Gastrocnemius medialis (tissue), 4 donors: ENCODE data around the gene MIPOL1. TPM values are rescaled to one million over a fixed set of nuclear protein-coding genes. Genes with fewer than 3 reads are reported as not detected.

Source experiments
- ATAC-seq, 2 donors: fragments of 150-250 bp; one replicate each; pipeline ENCODE4 v1.9.1; 2016
- DNase-seq, 2 donors: peaks; one replicate each; pipeline ENCODE4 v3.0.0-alpha.2; 2019
- H3K27ac ChIP-seq, 4 donors: fragments of 200-600 bp; sonication (generic); 1 replicate in 1 of 4; 2 replicates in 3 of 4; pipeline ENCODE4 v1.5.1; 2016 to 2018; ENCODE audit warnings: mild to moderate bottlenecking in 2 of 4, moderate library complexity in 1 of 4
- H3K27me3 ChIP-seq, 3 donors: fragments of 200-600 bp; sonication (generic) in 2 of 3; 1 replicate in 1 of 3; 2 replicates in 2 of 3; pipeline versions ENCODE4 v1.5.1 to v1.6.0; 2016 to 2019; ENCODE audit warnings: mild to moderate bottlenecking in 1 of 3, moderate library complexity in 1 of 3
- H3K36me3 ChIP-seq, 2 donors: fragments of 200-600 bp; sonication (generic) in 1 of 2; one replicate each; pipeline ENCODE4 v1.5.1; 2017 to 2018
- H3K4me1 ChIP-seq, 2 donors: fragments of 200-600 bp; sonication (generic) in 1 of 2; one replicate each; pipeline ENCODE4 v1.5.1; 2016 to 2017; ENCODE audit warnings: mild to moderate bottlenecking in 2 of 2
- H3K4me3 ChIP-seq, 4 donors: fragments of 200-600 bp; sonication (generic) in 3 of 4; 1 replicate in 1 of 4; 2 replicates in 3 of 4; pipeline ENCODE4 v1.5.1; 2016 to 2019; ENCODE audit warnings: mild to moderate bottlenecking in 2 of 4
- H3K9me3 ChIP-seq, 3 donors: fragments of 200-600 bp; sonication (generic) in 2 of 3; 1 replicate in 1 of 3; 2 replicates in 2 of 3; pipeline ENCODE4 v1.5.1; 2016 to 2019
- CTCF ChIP-seq, 5 experiments: fragments of 450-650 bp in 3 of 5; fragments of 200-600 bp in 2 of 5; sonication (generic) in 2 of 5; IDR thresholded peaks in 4 of 5; conservative IDR thresholded peaks in 1 of 5; 1 replicate in 4 of 5; 2 replicates in 1 of 5; pipeline ENCODE4 v1.5.1; 2016 to 2019; ENCODE audit warnings: antibody characterized with exemption in 5 of 5, mild to moderate bottlenecking in 3 of 5, moderate library complexity in 3 of 5
- POLR2A ChIP-seq, 2 donors: fragments of 450-650 bp; IDR thresholded peaks; one replicate each; pipeline ENCODE4 v1.6.1; 2017; ENCODE audit warnings: antibody characterized with exemption in 2 of 2, mild to moderate bottlenecking in 2 of 2, moderate library complexity in 2 of 2
- in situ Hi-C, 4 donors: fragments of 200-750 bp; cut with MboI; loops; one replicate each; pipeline versions ENCODE4 v1.15.0 to v1.8.0; 2017; ENCODE audit warnings: low sequenced_read_pairs in 4 of 4
- intact Hi-C: fragments of 100-400 bp; cut with DNase I; formaldehyde crosslinking; loops from one replicate; pipeline ENCODE4 v1.15.1; 2023; ENCODE audit warnings: low total_unique reads
- total RNA-seq, 4 donors: library from RNA; depleted of rRNA; stranded (reverse); fragments of >200 nt; gene quantifications; one replicate each; pipeline versions ENCODE4 v1.1.0 to v1.2.3, GENCODE V29; 2016

The MIPOL1 gene
- total RNA-seq, 4 donors from 2014 or later, result 3.1 to 13.7 (median 4.1) TPM

GRCh38 chr14:37588956-37589714, 391.4 kb downstream of the MIPOL1 start:
- DNase-seq (no peak), ATAC-seq (no peak)
- peaks cover 7 to 18% of the 10 kb centered on the region in 2 donors for H3K4me1 ChIP-seq
- TF ChIP-seq POLR2A (IDR thresholded peaks at IDR 0.05), result no peak
- no peak for TF ChIP-seq CTCF (IDR thresholded peaks at IDR 0.05 in 4 of 5, conservative IDR thresholded peaks at IDR 0.05 in 1 of 5)
- in situ Hi-C loops, result loop anchor here in 2 of 4 donors (25.0 kb wide), 2 partner anchors 927 to 1077 kb away; partner anchors contain the start of genes NKX2-1 (in 1 of the 2) and PAX9 (in 1 of the 2)
- no peak overlapping the region for H3K27ac ChIP-seq
- H3K27me3 ChIP-seq, result peaks cover 98 to 100% (median 100%) of the 10 kb centered on the region in 3 donors
- H3K36me3 ChIP-seq, result no peaks in the 10 kb centered on the region
- no peaks in the 10 kb centered on the region for H3K9me3 ChIP-seq
- intact Hi-C loops, result no loop called here
- H3K4me3 ChIP-seq, result no peak overlapping the region

GRCh38 chr14:37589715-37590427, 392.1 kb downstream of the MIPOL1 start:
- no peak for ATAC-seq
- no peaks in the 10 kb centered on the region for H3K36me3 ChIP-seq
- H3K4me3 ChIP-seq, result no peak overlapping the region
- peaks cover 97 to 100% (median 99%) of the 10 kb centered on the region in 3 donors for H3K27me3 ChIP-seq
- H3K27ac ChIP-seq, result no peak overlapping the region
- intact Hi-C loops, result loop anchor here (10.0 kb wide), 1 partner anchor 1095 kb away; no protein-coding TSS in a partner anchor
- DNase-seq, result no peak
- peaks cover 12 to 16% of the 10 kb centered on the region in 2 donors for H3K4me1 ChIP-seq
- no peaks in the 10 kb centered on the region for H3K9me3 ChIP-seq
- no peak for TF ChIP-seq POLR2A (IDR thresholded peaks at IDR 0.05)
- TF ChIP-seq CTCF (IDR thresholded peaks at IDR 0.05 in 4 of 5, conservative IDR thresholded peaks at IDR 0.05 in 1 of 5), result no peak
- in situ Hi-C loops, result loop anchor here in 2 of 4 donors (25.0 kb wide), 2 partner anchors 928 to 1078 kb away; partner anchors contain the start of genes NKX2-1 (in 1 of the 2) and PAX9 (in 1 of the 2)

- H3K4me1 ChIP-seq, result peaks cover 13 to 15% of the 10 kb centered on the region in 2 donors
- in situ Hi-C loops, result loop anchor here in 2 of 4 donors (25.0 kb wide), 2 partner anchors 928 to 1078 kb away; partner anchors contain the start of genes NKX2-1 (in 1 of the 2) and PAX9 (in 1 of the 2)
- intact Hi-C loops, result loop anchor here (10.0 kb wide), 1 partner anchor 1096 kb away; no protein-coding TSS in a partner anchor
- TF ChIP-seq POLR2A (IDR thresholded peaks at IDR 0.05), result no peak
- no peak for TF ChIP-seq CTCF (IDR thresholded peaks at IDR 0.05 in 4 of 5, conservative IDR thresholded peaks at IDR 0.05 in 1 of 5)
- H3K27me3 ChIP-seq, result peaks cover 96 to 98% (median 97%) of the 10 kb centered on the region in 3 donors
- no peaks in the 10 kb centered on the region for H3K9me3 ChIP-seq
- DNase-seq (no peak), ATAC-seq (no peak)
- no peak overlapping the region for H3K4me3 ChIP-seq
- H3K36me3 ChIP-seq, result no peaks in the 10 kb centered on the region
- no peak overlapping the region for H3K27ac ChIP-seq
Observed at GRCh38 chr14:37590428-37591139, 392.8 kb downstream of the MIPOL1 start.

GRCh38 chr14:37591311-37591940, 393.7 kb downstream of the MIPOL1 start:
- in situ Hi-C loops (loop anchor here in 2 of 4 donors (25.0 kb wide), 2 partner anchors 929 to 1079 kb away; partner anchors contain the start of genes NKX2-1 (in 1 of the 2) and PAX9 (in 1 of the 2)), intact Hi-C loops (loop anchor here (10.0 kb wide), 1 partner anchor 1097 kb away; no protein-coding TSS in a partner anchor)
- H3K4me1 ChIP-seq, result peaks cover 18 to 20% of the 10 kb centered on the region in 2 donors
- DNase-seq, result no peak
- no peak for TF ChIP-seq CTCF (IDR thresholded peaks at IDR 0.05 in 4 of 5, conservative IDR thresholded peaks at IDR 0.05 in 1 of 5)
- TF ChIP-seq POLR2A (IDR thresholded peaks at IDR 0.05), result no peak
- peaks cover 97 to 98% (median 97%) of the 10 kb centered on the region in 3 donors for H3K27me3 ChIP-seq
- no peak overlapping the region for H3K27ac ChIP-seq
- no peaks in the 10 kb centered on the region for H3K36me3 ChIP-seq
- no peaks in the 10 kb centered on the region for H3K9me3 ChIP-seq
- ATAC-seq, result no peak
- no peak overlapping the region for H3K4me3 ChIP-seq
